Upper lobe of left lung (tissue), 6 donors: ENCODE data around the gene ENAH. TPM values are rescaled to one million over a fixed set of nuclear protein-coding genes. Genes with fewer than 3 reads are reported as not detected.

ENCODE experiments used
- ATAC-seq, 2 donors: fragments of 200-7000 bp; cut with Tn5 transposase; one replicate each; pipeline ENCODE4 v1.9.1; 2022; ENCODE audit warnings: mild to moderate bottlenecking in 2 of 2, moderate library complexity in 2 of 2; ENCODE audit not compliant: low FRiP score in 2 of 2
- DNase-seq, 2 donors: peaks; one replicate each; pipeline ENCODE4 v3.0.0-alpha.2; 2019 to 2020
- H3K27ac ChIP-seq, 4 donors: fragments of 200-600 bp; sonication (generic); one replicate each; pipeline ENCODE4 v1.5.1; 2016 to 2019
- H3K27me3 ChIP-seq, 4 donors: fragments of 200-600 bp; sonication (generic); one replicate each; pipeline ENCODE4 v1.5.1; 2017 to 2019
- H3K36me3 ChIP-seq, 4 donors: fragments of 200-600 bp; sonication (generic); one replicate each; pipeline ENCODE4 v1.5.1; 2016 to 2019
- H3K4me1 ChIP-seq, 4 donors: fragments of 200-600 bp; sonication (generic); one replicate each; pipeline ENCODE4 v1.5.1; 2018 to 2019
- H3K4me3 ChIP-seq, 4 donors: fragments of 200-600 bp; sonication (generic); one replicate each; pipeline ENCODE4 v1.5.1; 2017 to 2019; ENCODE audit warnings: mild to moderate bottlenecking in 2 of 4, moderate library complexity in 1 of 4
- H3K9me3 ChIP-seq, 4 donors: fragments of 200-600 bp; sonication (generic); one replicate each; pipeline ENCODE4 v1.5.1; 2018 to 2019
- CTCF ChIP-seq, 6 experiments: fragments of 450-650 bp in 4 of 6; fragments of 200-600 bp in 2 of 6; sonication (generic) in 2 of 6; IDR thresholded peaks; one replicate each; pipeline ENCODE4 v1.5.1; 2016 to 2019; ENCODE audit warnings: antibody characterized with exemption in 6 of 6
- EP300 ChIP-seq, 4 donors: sonication (generic); formaldehyde crosslinking; IDR thresholded peaks; one replicate each; pipeline ENCODE4 v1.5.1; 2017; ENCODE audit warnings: antibody characterized with exemption in 4 of 4, control low read depth in 2 of 4
- POLR2A ChIP-seq, 4 donors: fragments of 450-650 bp; IDR thresholded peaks; one replicate each; pipeline ENCODE4 v1.5.1; 2016 to 2017; ENCODE audit warnings: antibody characterized with exemption in 4 of 4, mild to moderate bottlenecking in 2 of 4
- POLR2AphosphoS5 ChIP-seq, 2 donors: sonication (generic); formaldehyde crosslinking; IDR thresholded peaks; one replicate each; pipeline ENCODE4 v1.5.1; 2017; ENCODE audit warnings: antibody characterized with exemption in 2 of 2
- WGBS, 2 donors: methylation state at CpG; one replicate each; pipeline ENCODE4 v1.1.5; 2017 to 2018; 5-methylcytosine and 5-hydroxymethylcytosine counted together
- total RNA-seq, 6 donors: library from RNA; depleted of rRNA in 4 of 6; stranded (reverse); fragments of >200 nt in 4 of 6; gene quantifications; one replicate each; pipeline versions ENCODE4 v1.1.0 to v1.2.1, GENCODE V29; 2016 to 2021
- donor health status: DM: no; HTN: no; CAD: no; lungs with moderate emphysema.
- donor health status: DM: no; HTN: yes; CAD: no; lungs with severe emphysema.

The ENAH gene
- total RNA-seq, 6 donors from 2014 or later: 10.5 to 70.3 (median 33.8) TPM

GRCh38 chr1:225460737-225461532, 192.0 kb downstream of the ENAH start:
- Histone ChIP-seq H3K27ac (no peak overlapping the region), H3K27me3 (no peaks in the 10 kb centered on the region), H3K4me3 (no peak overlapping the region), H3K36me3 (no peaks in the 10 kb centered on the region), H3K4me1 (peaks cover 11 to 32% (median 22%) of the 10 kb centered on the region in 4 donors), H3K9me3 (no peaks in the 10 kb centered on the region)
- ATAC-seq: no peak
- 69 to 84% methylated on average over 6 to 8 of the region's 8 CpGs for WGBS, 2 donors
- TF ChIP-seq EP300 (IDR thresholded peaks at IDR 0.05) (no peak), POLR2A (IDR thresholded peaks at IDR 0.05) (no peak), CTCF (IDR thresholded peaks at IDR 0.05) (no peak), POLR2AphosphoS5 (IDR thresholded peaks at IDR 0.05) (no peak)
- DNase-seq: no peak

GRCh38 chr1:225460021-225460736, 192.7 kb downstream of the ENAH start:
- peak in 1 of 2 donors; percentile 38 for ATAC-seq
- Histone ChIP-seq H3K9me3 (no peaks in the 10 kb centered on the region), H3K4me1 (peaks cover 12 to 33% (median 22%) of the 10 kb centered on the region in 4 donors), H3K27ac (no peak overlapping the region), H3K36me3 (no peaks in the 10 kb centered on the region), H3K4me3 (no peak overlapping the region), H3K27me3 (no peaks in the 10 kb centered on the region)
- no peak for TF ChIP-seq EP300 (IDR thresholded peaks at IDR 0.05)
- peak in 1 of 2 donors; percentile 11 for TF ChIP-seq POLR2AphosphoS5 (IDR thresholded peaks at IDR 0.05)
- DNase-seq: no peak
- WGBS, 2 donors: 67 to 72% methylated on average over 14 to 18 of the region's 18 CpGs

- no peak for TF ChIP-seq EP300 (IDR thresholded peaks at IDR 0.05)
- TF ChIP-seq CTCF (IDR thresholded peaks at IDR 0.05): no peak
- TF ChIP-seq POLR2A (IDR thresholded peaks at IDR 0.05): no peak
- no peak for TF ChIP-seq POLR2AphosphoS5 (IDR thresholded peaks at IDR 0.05)
- H3K4me3 ChIP-seq: no peak overlapping the region
- H3K27me3 ChIP-seq: no peaks in the 10 kb centered on the region
- DNase-seq (no peak), ATAC-seq (peak in 1 of 2 donors; percentile 69)
- no peak overlapping the region for H3K27ac ChIP-seq
- H3K9me3 ChIP-seq: no peaks in the 10 kb centered on the region
- WGBS, 2 donors: 56 to 58% methylated on average over 2 of the region's 2 CpGs
- H3K4me1 ChIP-seq: peaks cover 21 to 41% (median 25%) of the 10 kb centered on the region in 4 donors
- H3K36me3 ChIP-seq: no peaks in the 10 kb centered on the region
Measured at GRCh38 chr1:225458222-225458631, 194.7 kb downstream of the ENAH start.

GRCh38 chr1:225454733-225455132, 198.2 kb downstream of the ENAH start:
- Histone ChIP-seq H3K27ac (peak overlapping the region in 2 of 4 donors; percentile 25 to 28), H3K4me3 (no peak overlapping the region), H3K4me1 (peaks cover 1 to 25% (median 12%) of the 10 kb centered on the region in 4 donors), H3K27me3 (no peaks in the 10 kb centered on the region), H3K36me3 (no peaks in the 10 kb centered on the region), H3K9me3 (no peaks in the 10 kb centered on the region)
- 40 to 52% methylated on average over 5 of the region's 5 CpGs for WGBS, 2 donors
- TF ChIP-seq CTCF (IDR thresholded peaks at IDR 0.05) (no peak), POLR2AphosphoS5 (IDR thresholded peaks at IDR 0.05) (peak; percentile 39 to 51)
- DNase-seq (peak in 1 of 2 donors; percentile 77), ATAC-seq (peak; percentile 65 to 70)
